ENCODE data around the gene CPLANE2. TPM values are rescaled to one million over a fixed set of nuclear protein-coding genes. Genes with fewer than 3 reads are reported as not detected.

Gene CPLANE2
- total and polyA plus RNA-seq, 2 of the 4 experiments (the other 2 are of a cell fraction), result 3.2 to 5.8 TPM

GRCh38 chr1:16248603-16249516, 11.9 kb upstream of the CPLANE2 start (continued):
- TF ChIP-seq, protein P1, sequence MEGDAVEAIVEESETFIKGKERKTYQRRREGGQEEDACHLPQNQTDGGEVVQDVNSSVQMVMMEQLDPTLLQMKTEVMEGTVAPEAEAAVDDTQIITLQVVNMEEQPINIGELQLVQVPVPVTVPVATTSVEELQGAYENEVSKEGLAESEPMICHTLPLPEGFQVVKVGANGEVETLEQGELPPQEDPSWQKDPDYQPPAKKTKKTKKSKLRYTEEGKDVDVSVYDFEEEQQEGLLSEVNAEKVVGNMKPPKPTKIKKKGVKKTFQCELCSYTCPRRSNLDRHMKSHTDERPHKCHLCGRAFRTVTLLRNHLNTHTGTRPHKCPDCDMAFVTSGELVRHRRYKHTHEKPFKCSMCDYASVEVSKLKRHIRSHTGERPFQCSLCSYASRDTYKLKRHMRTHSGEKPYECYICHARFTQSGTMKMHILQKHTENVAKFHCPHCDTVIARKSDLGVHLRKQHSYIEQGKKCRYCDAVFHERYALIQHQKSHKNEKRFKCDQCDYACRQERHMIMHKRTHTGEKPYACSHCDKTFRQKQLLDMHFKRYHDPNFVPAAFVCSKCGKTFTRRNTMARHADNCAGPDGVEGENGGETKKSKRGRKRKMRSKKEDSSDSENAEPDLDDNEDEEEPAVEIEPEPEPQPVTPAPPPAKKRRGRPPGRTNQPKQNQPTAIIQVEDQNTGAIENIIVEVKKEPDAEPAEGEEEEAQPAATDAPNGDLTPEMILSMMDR (conservative IDR thresholded peaks at IDR 0.05; ENCODE audit: low read depth, low read length), result no peak
- no peak for TF ChIP-seq NFE2L2 (IDR thresholded peaks at IDR 0.05; ENCODE audit: low read depth, low read length)

Measured in IMR-90 (cell line).